GM21723 (cell line): ENCODE data around the gene EFCAB14.
"Not testable (repeated sequence)": the region's sequence is repeated elsewhere in the genome, so short reads cannot be mapped to it uniquely, and the experiment has no call there.

Experiments used
- ATAC-seq: cut with Tn5 transposase; IDR thresholded peaks from one replicate; pipeline ENCODE4 v1.9.1; 2021; ENCODE audit warnings: mild to moderate bottlenecking, moderate library complexity; ENCODE audit not compliant: unreplicated experiment

Gene EFCAB14

DNA sequence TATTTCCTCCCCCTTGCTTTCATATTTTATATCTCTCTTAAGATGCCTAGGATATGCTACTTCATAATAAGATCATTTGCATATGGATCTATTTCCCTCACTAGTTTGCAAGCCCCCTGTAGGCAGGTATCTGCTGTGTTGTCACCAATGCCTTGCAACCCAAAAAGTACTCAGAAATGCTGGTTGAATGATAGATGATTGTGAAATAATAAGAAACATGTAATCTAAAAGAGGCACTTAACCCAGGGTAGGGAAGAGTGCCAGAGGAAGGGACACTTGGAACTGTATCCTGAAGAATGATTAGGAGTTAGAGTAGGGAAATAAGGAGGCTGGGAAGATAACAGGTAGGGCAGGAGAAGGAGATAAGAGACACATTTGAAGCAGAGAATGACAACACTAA lies 63.1 kb downstream of the EFCAB14 start:
- no peak for ATAC-seq

DNA sequence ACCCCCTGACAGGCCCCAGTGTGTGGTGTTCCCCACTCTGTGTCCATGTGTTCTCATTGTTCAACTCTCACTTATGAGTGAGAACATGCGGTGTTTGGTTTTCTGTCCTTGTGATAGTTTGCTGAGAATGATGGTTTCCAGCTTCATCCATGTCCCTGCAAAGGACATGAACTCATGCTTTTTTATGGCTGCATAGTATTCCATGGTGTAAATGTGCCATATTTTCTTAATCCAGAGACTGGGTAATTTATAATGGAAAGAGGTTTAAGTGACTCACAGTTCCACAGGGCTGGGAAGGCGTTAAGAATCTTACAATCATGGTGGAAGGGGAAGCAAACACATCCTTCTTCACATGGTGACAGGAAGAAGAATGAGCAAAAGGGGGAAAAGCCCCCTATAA lies 64.2 kb downstream of the EFCAB14 start:
- not testable (repeated sequence) for ATAC-seq

DNA sequence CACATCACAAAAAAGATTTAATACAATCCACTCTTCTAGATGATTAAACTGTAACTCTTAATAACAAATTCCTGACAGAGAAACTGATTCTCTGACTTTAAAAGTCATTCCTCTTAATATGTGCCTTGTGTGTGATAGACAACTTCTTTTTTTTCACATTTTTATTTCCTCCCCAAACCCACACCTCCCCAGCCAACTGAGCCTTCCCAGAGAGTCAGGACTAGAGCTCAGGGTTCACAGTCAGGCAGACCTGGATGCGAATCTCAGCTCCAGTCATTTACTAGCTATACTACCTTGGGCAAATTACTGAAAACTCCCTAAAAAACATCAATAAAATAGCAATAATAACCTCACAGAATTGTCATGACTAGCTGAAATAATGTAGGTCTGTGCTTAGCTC lies 64.9 kb downstream of the EFCAB14 start:
- ATAC-seq = no peak

DNA sequence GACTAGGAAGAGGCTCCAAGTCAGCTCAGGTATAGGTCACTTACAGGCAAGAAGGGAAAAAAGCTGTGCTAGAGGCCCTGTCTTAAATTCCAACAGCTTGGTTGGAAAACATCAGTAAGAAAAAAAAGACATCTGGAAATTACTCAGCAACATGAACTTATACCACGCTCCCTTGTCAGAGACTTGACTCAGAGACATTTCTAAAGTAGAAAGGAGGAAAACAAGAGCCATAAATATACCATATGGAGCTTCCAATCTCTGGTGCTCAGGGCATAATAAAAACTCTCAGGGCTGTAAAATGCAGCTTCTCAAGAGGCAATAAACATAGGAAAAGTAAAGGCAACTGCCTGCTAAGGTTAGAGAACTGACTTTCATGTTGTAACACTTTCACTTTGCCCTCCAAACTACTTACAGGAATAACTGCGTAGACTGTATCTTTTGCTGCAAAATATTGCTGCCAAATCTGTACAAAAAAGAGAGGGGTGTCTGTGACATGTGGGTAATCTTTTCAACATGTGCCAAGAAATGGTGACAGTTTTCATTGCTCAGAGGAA lies 65.4 kb downstream of the EFCAB14 start:
- ATAC-seq = no peak

DNA sequence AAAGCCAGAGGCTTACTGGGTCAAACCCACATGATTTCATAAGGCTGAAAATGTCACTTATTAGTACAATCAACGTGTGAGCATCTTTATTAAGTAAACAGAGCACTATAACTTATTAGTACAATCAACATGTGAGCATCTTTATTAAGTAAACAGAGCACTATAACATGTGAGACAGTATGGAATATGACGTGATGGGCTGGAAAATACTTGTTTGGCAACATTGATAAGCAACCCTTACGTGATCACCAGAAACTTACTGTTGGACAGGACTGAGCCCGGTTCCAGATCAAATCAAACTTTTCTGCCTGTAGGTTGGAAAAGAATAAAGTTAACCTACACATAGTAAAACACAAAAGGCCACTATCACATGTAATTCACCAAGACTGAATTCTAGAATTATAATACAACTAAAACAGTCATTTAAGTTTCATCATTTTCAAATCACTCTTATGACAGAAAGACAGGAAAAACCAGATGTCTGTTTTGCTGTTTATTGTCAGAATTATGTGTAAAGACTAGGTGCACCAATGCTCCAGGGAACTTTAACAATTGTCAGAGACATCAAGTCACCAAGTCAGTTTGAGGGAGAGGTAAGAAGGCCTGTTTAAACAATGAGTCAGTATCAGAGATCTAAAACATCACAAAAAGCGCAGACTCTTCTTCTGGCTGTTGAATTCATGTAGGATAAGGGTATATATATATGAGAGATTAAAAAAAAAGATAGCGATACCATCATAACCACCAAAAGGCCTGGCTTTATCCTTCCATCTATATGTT lies 66.4 kb downstream of the EFCAB14 start:
- ATAC-seq = no peak

DNA sequence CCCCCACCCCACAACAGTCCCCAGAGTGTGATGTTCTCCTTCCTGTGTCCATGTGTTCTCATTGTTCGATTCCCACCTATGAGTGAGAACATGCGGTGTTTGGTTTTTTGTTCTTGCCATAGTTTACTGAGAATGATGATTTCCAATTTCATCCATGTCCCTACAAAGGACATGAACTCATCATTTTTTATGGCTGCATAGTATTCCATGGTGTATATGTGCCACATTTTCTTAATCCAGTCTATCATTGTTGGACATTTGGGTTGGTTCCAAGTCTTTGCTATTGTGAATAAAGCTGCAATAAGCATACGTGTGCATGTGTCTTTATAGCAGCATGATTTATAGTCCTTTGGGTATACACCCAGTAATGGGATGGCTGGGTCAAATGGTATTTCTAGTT lies 67.8 kb downstream of the EFCAB14 start:
- not testable (repeated sequence) for ATAC-seq

DNA sequence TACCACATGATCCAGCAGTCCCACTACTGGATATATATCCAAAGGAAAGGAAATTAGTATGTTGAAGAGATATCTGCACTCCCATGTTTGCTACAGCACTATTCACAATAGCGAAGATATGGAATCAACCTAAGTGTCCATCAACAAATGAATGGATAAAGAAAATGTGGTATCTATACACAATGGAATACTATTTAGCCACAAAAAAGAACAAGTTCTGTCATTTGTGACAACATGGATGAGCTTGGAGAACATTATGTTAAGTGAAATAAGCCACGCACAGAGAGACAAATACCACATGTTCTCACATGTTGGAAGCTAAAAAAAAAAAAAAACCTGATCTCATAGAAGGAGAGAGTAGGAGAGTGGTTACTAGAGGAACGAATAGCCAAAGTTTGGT lies 68.4 kb downstream of the EFCAB14 start:
- ATAC-seq = no peak

DNA sequence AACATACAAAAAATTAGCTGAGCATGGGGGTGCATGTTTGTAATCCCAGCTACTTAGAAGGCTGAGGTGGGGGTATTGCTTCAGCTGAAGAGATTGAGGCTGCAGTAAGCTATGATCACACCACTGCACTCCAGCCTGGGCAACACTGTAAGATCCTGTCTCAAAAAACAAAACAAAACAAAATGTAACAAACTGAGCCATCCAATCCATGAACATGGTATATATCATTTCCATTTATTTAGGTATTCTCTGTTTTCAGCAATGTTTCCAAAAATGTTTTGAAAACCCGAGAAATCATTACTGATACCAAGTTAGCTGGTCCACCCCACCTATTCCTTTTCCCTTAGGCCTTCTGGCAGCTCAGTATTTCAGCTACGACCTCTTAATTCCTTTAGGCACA lies 69.2 kb downstream of the EFCAB14 start:
- no peak for ATAC-seq

DNA sequence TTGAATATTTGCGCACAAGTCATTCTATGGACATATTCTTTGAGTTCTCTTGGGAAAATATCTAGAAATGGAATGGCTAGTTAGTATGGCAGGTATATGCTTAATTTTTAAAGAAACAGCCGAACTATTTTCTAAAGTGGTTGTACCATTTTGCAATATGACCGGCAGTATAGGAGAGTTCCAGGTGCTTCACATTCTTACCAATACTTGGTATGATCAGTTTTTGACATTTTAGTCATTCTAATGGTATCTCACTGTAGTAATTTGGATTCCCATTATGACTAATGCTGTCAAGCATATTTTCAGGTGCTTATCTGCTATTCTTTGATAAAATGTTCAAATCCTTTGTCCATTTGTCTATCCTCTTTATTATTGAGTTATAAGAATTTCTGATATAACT lies 71.3 kb downstream of the EFCAB14 start:
- no peak for ATAC-seq

DNA sequence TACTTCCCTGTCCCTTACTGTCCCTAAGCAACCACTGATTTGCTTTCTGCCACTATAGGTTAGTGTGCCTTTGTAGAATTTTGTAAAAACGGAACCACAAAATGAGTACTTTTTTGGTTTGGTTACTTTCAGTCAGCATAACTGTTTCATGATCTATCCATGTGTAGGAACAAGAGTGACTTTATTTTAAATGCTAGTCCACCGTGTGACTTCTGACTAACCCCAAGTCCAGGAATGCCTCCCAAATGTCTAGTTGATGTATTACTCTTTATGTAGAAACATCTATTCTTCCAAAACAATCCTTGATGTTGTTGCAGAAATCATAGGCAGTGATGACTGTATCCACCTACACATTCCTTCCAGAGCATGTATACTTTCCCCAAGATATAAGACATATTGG lies 72.1 kb downstream of the EFCAB14 start:
- ATAC-seq = no peak

DNA sequence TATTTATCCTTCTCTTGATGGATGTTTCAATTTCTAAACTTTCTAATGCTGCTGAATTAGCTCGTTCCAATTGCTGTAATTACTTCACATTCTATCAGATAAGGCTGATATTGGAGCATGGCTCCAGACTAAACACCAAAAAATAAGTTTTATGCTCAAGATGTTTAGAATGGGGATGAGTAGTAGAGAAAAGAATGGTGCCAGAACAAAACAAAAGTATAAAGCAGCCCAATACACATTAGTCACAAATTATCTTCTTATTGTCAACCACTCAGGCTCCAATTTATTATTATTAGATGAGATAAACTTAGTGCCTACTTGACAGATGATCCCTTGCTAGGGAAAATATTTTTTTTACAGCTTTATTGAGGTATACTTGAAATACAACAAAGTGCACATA lies 72.6 kb downstream of the EFCAB14 start:
- no peak for ATAC-seq

DNA sequence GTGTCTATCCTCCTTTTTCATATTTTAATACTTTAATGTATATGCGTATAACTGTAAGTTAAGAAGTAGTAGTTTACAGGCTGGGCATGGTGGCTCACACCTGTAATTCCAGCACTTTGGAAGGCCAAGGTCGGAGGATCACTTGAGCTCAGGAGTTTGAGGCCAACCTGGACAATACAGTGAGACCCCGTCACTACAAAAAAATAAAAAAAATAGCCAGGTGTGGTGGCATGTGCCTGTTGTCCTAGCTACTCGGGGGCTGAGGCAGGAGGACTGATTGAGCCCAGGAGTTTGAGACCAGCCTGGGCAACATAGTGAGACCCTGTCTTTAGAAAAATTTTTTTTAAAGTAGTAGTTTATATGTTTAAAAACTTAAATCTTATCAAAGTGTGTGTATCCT lies 73.1 kb downstream of the EFCAB14 start:
- ATAC-seq = no peak

DNA sequence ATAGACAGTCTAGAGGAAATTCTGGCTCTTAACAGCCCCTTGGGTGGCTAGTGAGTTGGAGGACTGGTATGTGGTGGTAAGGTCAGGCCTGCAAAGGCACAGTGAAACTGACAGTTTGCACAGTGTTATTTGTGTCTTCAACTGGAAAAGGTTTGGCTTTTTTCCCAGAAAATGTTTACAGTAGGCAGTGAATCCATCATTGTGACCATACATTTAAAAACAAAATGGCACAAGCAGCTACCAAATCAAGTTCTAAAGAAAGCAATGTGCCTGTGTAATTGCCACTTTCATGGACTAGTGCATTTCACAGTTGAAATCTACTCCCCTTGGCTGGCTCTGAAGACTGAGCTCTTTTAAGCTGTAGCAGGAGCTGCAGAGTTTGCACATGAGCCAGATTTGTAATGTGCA lies 75.5 kb downstream of the EFCAB14 start:
- ATAC-seq = no peak

DNA sequence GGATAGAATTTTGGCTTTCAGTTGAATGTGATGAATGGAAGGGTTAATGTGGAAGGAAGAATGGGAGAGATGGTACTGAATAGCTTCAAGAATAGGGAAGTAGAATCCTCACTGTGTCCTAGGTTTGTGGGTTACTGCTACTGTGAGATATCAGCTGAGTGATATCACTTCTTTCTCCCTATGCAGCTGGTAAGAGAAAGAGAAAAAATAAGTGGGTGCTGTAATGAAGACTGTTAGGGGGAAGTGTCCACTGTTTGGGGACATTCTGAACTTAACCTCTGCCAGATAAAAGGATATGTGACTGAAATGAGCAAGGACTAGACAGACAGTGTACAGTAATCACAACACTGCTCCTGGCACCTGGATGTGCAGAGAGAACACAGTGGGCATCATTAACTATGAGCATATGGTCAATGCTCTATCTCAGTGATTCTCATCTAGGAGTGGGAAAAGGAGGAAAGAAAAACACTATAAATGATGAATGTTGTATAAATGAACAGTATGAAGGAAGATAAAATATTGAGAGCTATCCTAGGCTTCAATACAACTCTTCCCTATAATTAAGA lies 76.7 kb downstream of the EFCAB14 start:
- ATAC-seq = no peak

DNA sequence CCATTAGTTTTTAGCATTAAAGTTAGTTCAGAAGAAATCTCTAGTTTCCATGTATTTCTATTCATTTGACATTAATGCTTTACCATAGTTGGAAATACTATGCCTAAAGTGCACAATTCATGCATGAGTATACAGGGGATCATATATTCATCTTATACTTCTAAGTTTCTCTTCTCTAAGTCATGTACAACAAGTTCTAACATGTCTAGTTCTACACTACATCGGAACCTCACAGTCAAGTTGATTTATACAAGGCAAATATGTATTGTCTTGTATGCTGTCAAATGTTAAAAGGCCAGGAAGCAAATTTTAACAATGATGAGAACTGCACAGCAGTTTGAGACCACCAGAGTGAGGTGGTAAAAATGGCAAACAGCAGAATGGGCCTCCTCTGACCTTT lies 79.4 kb downstream of the EFCAB14 start:
- no peak for ATAC-seq

DNA sequence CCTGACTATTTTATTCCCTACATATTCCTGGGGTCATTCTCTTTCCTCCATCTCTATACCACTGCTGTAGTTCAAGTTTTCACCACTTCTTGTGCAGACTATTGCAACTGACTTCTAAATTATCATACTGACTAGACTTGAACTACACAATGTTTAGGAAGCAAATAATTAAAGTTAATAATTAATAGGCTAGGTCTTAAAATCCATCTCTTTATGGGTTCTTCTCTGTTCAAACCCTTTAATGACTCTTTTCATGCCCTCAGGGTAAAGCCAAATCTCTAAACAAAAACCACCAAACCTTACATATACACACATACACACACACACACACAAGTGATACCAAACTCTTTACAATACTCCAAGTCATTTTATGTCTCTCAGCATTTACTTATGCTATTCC lies 80.0 kb downstream of the EFCAB14 start:
- ATAC-seq = no peak

DNA sequence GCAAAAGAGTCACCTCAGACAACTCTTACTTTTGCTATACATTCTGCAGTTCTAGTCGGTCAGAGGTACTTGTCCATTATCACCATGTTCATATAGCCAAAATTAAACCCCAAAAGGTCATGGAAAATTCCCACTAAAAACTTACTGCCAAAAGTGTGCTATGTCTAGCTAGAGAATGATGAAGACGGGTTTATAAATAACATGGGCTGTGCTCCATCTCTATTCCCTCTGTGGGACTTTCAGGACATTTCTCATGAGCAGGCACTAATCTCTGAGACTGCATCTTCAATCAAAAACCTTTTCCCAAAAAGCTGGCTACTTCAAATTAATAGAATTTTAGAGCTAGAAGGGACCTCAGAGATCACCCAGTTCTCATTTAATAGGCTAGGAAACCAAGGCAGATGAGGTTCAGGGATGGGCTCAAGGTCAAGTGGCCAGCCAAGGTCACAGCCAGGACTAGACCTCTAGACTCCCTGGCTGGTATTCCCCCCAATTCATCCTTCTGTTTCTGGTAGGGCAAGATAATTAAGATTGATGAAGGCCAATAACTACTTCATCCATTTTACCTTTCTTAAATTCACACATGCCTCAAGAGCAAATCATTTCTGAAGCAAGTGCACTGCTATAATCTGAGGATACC lies 81.3 kb downstream of the EFCAB14 start:
- ATAC-seq = no peak

DNA sequence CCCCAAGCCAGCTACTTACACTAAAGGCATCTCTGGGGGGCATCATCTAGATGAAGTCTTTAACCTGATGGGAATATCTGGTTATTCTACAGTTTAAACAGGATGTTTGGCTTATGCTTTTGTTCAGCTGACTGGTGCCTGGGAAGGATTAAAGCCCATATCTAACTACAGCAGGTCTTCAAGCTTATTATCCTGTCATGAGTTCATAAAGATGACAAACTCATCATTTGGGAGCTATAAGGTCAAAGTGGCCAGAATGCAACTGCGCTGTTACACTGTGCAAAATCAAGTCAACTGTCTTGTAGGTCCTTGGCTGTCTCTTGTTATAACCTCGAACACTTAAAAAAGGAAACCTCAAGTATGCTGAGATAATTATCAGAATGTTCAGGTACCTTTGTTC lies 83.7 kb downstream of the EFCAB14 start:
- no peak for ATAC-seq

DNA sequence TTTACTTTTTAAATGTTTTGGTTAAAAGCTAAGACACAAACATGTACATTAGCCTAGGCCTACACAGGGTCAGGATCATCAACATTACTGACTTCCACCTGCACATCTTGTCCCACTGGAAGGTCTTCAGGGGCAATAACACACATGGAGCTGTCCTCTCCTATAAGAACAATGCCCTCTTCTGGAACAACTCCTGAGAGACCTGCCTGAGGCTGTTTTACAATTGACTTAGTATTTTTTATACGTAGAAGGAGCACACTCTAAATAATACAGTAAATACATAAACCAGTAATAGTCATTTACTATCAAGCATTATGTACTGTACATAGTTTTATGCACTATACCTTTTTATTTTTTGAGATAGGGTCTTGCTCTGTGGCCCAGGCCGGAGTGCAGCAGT lies 88.2 kb downstream of the EFCAB14 start:
- no peak for ATAC-seq
